Measurements from ENCODE around the gene VAT1L.

VAT1L gene

DNA sequence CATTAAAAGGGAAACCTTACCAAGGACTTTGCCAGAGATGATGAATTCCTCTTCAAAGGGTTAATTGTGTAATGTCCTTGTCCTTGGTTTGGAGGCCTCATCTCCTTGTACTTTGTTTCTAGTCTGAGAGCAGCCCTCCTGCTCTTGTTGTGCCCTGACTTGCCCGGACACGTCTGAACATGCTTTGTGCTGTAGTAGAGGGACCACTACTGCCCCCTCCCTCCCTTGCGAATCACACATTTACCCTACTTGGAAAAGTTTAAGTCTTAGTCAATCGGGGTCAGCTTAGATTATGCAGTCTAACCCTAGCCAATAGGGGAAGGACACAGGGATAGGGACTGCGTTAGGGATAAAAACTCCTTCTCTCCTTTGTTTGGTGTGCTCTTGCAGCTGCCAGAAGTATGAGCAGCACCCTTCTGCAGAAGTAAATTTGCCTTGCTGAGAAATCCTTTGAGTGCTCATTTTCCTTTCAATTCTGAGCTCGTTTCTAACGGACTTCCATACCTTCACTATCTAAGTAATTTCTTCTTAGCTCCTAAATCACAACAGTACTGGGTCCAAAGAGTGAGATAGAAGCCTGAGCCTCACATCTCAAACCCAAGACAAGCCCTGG lies 207.6 kb downstream of the VAT1L start:
- Histone ChIP-seq H3K9me3 (no peaks in the 10 kb centered on the region), H3K4me1 (no peaks in the 10 kb centered on the region), H3K36me3 (no peaks in the 10 kb centered on the region), H3K27me3 (no peaks in the 10 kb centered on the region), H3K4me3 (ENCODE audit: low read depth, low read length) (no peak overlapping the region)
- DNase-seq: no peak
- TF ChIP-seq, protein P1, sequence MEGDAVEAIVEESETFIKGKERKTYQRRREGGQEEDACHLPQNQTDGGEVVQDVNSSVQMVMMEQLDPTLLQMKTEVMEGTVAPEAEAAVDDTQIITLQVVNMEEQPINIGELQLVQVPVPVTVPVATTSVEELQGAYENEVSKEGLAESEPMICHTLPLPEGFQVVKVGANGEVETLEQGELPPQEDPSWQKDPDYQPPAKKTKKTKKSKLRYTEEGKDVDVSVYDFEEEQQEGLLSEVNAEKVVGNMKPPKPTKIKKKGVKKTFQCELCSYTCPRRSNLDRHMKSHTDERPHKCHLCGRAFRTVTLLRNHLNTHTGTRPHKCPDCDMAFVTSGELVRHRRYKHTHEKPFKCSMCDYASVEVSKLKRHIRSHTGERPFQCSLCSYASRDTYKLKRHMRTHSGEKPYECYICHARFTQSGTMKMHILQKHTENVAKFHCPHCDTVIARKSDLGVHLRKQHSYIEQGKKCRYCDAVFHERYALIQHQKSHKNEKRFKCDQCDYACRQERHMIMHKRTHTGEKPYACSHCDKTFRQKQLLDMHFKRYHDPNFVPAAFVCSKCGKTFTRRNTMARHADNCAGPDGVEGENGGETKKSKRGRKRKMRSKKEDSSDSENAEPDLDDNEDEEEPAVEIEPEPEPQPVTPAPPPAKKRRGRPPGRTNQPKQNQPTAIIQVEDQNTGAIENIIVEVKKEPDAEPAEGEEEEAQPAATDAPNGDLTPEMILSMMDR (IDR thresholded peaks at IDR 0.05; ENCODE audit: low read depth, low read length): no peak

DNA sequence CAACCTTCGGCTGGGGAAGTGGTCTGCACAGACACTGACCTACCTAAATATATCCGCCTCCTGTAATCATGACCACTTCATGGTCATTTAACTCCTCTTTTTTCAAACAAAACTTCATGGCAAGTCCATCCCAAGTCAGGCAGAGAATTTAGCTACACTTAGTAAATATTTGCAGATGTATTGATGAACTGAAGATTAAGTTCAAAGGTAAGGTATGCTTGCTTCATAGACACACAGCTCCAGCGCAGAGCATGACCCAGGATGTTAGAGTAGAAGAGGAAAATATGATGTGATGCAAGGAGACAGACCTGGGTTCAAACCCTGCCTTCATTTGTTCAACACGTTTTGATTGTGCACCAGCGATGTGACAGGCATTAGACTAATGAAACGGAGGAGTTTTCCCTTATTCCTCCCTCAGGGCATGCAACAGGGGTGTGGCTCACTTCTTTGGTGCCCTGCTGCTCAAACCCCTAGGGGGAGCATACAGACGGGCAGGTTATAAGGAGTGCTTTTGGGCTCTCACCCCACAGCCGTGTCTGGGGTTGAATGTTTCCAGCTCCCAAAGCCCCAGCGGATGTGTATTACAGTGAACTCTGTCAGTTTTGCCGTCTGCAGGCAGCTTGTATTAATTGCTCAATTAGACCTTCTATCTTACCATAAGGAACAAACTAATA lies 210.1 kb downstream of the VAT1L start:
- DNase-seq: no peak
- Histone ChIP-seq H3K9me3 (no peaks in the 10 kb centered on the region), H3K4me3 (ENCODE audit: low read depth, low read length) (no peak overlapping the region), H3K36me3 (no peaks in the 10 kb centered on the region), H3K27me3 (no peaks in the 10 kb centered on the region), H3K4me1 (no peaks in the 10 kb centered on the region)
- TF ChIP-seq, protein P1 (IDR thresholded peaks at IDR 0.05; ENCODE audit: low read depth, low read length): no peak

DNA sequence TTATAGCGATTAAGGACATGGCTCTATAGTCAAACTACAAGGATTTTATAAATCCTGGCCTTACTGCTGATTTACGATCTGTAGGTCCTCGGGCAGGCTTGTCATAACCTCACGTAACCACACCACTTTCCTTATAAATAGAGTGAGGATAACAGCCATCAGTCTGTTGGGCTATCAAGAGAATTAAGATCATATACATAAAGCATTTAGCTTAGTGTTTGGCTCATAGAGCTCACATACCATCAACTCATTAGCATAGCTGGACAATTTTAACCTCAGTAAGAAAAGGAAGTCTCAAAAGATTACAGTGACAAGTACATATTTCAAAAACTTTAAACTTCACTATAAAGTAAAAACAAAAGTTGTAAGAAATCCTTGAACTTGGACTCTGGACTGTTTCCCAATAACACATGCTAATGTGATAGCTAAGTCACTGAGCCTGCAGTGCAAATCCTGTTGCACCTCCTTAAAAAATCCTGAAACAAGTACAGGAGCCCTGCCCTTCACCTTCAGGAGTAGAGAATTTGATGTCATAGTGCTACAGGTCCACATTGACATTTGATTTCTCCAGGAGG lies 213.2 kb downstream of the VAT1L start:
- Histone ChIP-seq H3K4me3 (ENCODE audit: low read depth, low read length) (no peak overlapping the region), H3K27me3 (no peaks in the 10 kb centered on the region), H3K9me3 (no peaks in the 10 kb centered on the region), H3K36me3 (no peaks in the 10 kb centered on the region), H3K4me1 (no peaks in the 10 kb centered on the region)
- TF ChIP-seq, protein P1 (IDR thresholded peaks at IDR 0.05; ENCODE audit: low read depth, low read length): no peak
- DNase-seq: no peak

DNA sequence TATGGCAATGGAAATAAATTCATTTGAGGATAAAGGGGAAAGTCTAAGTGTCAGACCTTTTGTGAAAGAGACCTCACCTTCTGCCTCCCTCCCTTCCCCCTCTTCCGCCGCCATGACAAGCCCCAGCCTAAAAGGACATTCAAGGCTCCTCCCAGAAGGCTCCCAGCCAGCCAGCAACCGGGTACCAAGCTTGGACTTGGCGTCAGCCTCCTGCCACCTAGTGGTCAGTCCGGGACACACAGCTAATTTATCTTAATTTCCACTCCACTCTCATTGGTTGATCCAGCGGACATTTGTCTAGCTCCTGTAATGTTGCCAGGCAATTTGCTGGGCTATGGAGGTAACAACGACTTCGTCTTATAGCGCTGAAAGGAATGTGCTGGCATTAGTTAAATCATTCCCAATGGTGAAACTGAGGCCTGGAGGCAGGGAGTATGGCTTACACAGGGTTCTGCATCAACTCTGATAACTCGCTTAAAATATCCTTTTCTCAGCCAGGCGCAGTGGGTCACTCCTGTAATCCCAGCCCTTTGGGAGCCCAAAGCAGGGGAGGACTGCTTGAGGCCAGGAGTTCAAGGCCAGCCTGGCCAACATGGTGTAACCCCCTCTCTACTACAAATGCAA lies 214.7 kb downstream of the VAT1L start:
- DNase-seq: peak; percentile 85
- Histone ChIP-seq H3K9me3 (no peaks in the 10 kb centered on the region), H3K4me1 (no peaks in the 10 kb centered on the region), H3K4me3 (ENCODE audit: low read depth, low read length) (no peak overlapping the region), H3K27me3 (no peaks in the 10 kb centered on the region), H3K36me3 (no peaks in the 10 kb centered on the region)
- TF ChIP-seq, protein P1 (IDR thresholded peaks at IDR 0.05; ENCODE audit: low read depth, low read length): peak; percentile 84

DNA sequence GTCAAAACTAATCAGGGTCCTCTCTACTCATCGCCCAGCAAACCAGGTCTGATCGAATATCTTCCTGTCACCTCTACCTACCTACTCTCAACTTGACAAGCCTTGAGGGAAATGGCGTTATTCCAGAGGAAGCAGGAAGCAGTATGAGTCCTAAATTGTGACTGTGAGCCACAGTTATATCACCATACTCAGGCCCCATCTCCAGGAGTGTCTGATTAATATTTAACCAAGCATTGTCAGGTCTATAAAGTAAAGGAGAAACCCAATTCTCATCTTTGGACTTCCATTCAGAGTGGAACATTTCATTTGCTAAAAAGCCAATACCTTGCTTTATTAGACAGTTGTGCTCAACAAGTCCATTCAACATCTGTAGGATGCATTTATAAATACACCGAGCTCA lies 216.2 kb downstream of the VAT1L start:
- DNase-seq: no peak
- no peaks in the 10 kb centered on the region for H3K27me3 ChIP-seq
- no peaks in the 10 kb centered on the region for H3K36me3 ChIP-seq
- no peaks in the 10 kb centered on the region for H3K9me3 ChIP-seq
- no peak overlapping the region for H3K4me3 ChIP-seq (ENCODE audit: low read depth, low read length)
- H3K4me1 ChIP-seq: no peaks in the 10 kb centered on the region
- TF ChIP-seq, protein P1 (IDR thresholded peaks at IDR 0.05; ENCODE audit: low read depth, low read length): no peak

Measured in BE2C (cell line).